ENCODE data around the gene LSM7.

DNA sequence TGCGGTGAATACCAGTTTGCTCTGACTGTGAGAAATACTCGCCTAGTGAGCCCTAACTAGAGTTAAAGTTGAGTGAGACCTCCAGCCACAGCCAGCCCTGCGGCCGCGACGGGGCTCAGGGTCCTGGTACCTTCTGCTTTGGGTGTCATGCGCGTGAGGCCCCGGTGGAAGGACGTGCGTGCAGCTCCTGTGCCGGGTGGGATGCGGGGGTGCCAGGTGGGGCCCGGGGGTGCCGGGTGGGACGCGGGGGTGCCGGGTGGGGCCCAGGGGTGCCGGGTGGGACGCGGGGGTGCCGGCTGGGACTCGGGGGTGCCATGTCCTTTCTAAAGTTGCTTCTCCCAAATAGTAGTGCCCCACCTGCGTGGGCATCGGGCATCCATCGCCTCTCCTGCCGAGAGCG, 23.2 kb upstream of the LSM7 start:
- TF ChIP-seq POLR2A (IDR thresholded peaks at IDR 0.05; ENCODE audit: low read length) (no peak), GATA1 (IDR thresholded peaks at IDR 0.05; ENCODE audit: low read depth, low read length) (no peak)

Measured in erythroblast (primary cell).